GM18511 (cell line): Measurements from ENCODE around the gene WIPF1.
A peak's percentile ranks its signal among the peaks of the same experiment; 100 is the strongest.

Experiments
- ATAC-seq: cut with Tn5 transposase; IDR thresholded peaks from one replicate; pipeline ENCODE4 v1.9.1; 2021; ENCODE audit warnings: mild to moderate bottlenecking, moderate library complexity; ENCODE audit not compliant: unreplicated experiment

Gene WIPF1

GRCh38 chr2:174597345-174598047 lies at the start of gene WIPF1:
Gene WIPF1 (minus strand): TSS chr2:174597804. CDS start chr2:174585573, 12,231 bp downstream.
- peak; percentile 51 for ATAC-seq

DNA sequence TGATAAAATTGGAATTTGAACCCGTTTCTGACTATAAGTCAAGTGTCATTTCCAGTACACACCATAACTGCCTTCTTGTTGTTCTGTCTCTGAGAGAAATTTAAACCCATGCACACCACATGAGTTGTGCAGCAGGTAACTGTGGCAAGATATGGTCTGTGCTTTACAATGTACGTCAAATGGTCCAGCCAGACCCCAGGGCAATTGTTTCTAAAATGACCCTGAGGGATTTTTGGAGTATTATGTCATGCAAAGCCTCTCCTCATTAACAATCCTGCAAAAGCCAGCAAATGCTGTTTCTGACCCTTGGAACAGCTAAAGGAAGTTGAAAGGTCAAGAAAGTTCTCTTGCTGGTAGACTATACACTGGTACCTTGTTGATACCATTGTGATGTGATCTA lies 47.7 kb upstream of the WIPF1 start:
- ATAC-seq = no peak

DNA sequence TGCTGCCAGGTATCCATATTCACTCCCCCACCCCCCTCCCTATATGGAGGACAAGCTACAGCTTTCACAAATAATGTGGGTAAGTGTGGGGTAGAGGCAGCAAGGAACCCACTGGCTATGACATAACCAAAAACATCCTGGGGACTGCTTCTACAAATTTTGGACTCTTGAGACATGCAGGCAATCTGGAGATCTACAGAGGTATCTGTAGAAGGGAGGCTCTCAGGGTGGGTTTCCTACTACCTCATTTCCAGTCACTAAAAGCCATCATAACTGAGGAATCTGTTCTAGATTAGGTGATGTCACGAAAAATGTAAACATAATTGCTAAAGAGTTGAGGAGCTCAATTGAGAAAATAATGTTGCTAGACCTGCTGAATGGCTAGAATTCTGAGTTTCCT lies 46.8 kb upstream of the WIPF1 start:
- no peak for ATAC-seq

- no peak for ATAC-seq
These were observed 45.8 kb upstream of the WIPF1 start for GRCh38 chr2:174643356-174643755.

- no peak for ATAC-seq
These were observed 43.6 kb upstream of the WIPF1 start for GRCh38 chr2:174641168-174641567.

DNA sequence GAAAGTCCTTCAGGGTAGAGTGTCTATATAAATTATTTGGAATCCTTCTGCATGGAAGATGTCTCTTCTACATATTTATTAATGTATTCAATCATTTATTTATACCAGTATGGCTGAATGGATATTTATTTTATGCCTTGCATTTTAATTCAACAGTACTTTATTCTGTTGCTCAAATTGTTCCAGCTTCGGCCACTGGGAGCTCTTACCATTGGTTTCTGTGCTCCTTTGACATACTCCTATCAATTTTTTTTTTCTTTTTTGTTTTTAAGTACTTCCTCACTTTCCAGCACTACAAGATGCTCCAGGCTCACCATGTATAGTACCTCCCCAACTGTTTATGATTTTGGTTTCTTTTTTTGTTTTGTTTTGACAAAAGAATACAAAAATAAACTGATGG lies 39.4 kb upstream of the WIPF1 start:
- ATAC-seq = no peak

DNA sequence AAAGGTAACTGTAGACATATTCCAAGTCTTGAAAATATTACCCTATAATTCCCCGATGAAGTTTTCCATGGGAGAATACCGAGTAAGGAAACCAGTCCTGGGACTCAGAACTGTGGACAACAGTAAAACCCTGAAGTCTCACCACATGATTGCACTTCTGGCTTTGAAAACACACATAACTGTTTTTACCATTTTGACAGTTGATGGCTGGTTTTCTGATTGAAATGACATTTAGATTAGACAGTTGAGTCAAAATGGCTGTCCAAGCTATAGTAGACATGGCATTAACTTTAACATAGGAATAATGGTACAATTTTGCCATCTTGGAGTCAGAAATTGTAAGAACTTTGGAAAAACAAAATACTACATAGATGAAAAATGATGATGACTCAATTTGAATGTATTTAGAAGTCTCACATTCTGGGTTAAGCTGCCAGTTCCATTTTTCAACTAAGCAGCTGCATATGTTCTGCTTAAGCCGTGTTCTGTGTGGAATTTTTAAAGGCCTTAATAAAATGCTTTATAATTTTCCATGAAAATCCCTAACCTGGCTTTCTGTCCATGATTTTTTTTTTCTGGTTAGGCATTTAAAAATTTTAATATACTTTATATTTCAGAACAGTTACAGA lies 38.3 kb upstream of the WIPF1 start:
- ATAC-seq = no peak

DNA sequence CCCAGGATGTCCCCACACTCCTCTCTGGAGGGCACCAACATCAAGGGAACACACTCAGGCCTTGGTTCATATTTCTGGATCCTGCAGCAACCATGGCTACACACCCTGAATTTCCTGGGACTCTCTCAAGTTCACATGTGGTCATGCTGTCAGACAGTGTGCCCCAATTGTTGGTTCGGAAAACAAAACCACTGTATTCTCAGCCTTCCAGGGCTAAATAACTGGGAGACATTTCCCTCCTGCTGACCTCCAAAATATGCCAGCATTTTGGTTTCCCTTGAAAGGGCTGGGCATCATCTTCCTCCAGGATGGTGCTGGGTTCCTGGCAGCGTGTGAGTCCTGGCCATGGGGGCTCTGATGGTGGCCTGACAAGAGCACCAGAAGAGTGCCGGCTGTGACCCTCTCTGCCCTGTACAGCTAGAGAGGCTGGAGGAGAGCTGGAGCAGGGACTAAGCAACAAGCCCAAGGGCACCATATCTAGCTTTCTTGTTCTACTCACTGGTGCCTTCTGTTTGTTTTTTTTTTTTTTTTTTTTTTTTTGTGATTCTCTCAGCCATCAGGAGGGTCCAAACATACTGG lies 37.5 kb upstream of the WIPF1 start:
- no peak for ATAC-seq

GRCh38 chr2:174634130-174635014 lies 36.8 kb upstream of the WIPF1 start:
- ATAC-seq = peak; percentile 77

GRCh38 chr2:174633623-174633930 lies 36.0 kb upstream of the WIPF1 start:
- ATAC-seq = no peak

DNA sequence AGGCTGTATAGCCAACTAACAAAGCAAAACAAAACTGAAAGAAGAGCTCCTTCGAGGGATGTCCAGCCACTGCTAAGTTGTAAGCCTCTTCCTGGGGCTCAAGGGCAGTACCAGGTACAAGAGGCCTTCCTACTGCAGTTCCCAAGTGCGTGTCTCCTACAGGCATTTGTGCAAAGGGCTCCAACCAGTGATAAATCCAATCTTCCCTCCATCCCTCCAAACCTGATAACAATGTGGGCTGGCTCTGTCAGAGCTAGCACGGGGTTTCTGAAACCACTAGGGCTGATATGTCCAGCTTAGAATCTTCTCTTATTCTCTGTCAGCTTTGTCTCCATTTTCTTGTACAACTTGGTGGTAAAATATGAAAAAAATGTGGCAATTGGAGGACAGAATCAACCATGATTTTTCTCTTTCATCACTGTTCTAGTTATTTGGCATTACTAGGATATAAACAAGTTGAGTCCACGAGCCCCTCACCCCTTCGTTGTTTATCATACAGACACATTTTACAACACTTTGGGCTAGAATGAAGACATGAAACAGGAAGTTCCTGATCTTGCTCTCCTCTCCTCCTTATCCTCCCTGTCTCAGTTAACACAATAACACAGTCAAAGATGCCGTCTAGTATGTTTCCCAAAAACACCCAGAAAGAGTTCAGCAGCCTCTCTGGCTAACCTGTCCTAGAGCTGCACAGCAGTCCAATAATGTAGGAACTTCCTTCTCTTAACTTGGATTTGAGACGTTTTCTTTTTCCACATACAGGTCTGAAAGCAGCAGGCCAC lies 35.4 kb upstream of the WIPF1 start:
- ATAC-seq = peak; percentile 36

DNA sequence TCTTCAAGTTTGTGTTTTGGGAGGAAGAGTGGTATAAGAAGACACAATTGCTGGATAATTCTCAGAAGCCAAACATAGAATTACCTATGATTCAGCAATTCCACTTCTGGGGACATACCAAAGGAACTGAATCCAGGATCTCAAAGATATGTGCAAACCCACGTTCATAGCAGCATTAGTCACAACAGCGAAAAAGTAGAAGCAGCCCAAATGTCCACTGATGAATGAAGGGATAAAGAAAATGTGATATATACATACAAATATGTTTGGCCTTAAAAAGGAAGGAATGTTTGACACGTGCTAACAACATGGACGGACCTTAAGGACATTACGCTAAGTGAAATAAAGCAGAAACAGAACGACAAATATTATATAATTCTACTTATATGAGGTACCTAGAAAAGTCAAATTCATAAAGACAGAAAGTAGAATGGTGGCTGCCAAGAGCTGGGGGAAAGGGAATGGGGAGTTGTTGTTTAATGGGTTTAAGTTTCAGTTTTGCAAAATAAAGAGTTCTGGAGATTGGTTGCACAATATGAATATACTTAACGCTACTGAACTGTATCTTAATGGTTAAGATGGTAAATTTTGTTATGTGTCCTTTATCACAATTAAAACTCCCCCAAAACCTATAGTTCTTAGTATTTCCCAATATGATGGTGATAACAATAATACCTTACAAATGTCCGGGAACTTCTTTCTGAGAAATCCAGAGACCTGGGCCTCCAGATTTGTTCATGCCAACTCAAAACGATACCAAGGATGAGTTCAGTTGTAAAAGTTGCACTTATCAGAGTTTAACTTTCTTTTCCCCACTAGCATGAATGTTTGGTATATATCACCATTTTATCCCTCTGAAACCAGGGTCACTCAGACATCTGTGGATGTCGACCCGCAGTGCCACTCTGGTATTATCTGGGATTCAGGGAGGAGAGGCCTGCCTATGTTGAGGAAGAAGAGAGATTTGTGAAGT lies 33.7 kb upstream of the WIPF1 start:
- no peak for ATAC-seq

DNA sequence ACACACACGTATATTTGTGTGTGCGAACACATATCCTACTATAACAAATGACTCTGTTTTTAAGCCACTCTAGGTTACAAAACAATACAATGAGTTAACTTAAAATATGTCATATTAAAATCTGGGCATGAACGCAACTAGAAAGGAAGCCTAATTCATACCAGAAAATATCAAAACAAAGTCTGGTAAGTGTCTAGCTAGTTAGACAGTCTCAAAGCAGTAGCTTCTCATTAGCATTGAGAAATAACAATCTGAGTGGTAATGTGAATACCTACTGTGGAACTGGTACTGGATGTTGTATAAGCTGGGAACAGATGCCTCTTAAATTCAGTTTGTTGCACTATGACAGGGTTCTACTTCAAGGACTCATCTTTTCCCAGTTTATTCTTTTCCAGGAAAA lies 32.5 kb upstream of the WIPF1 start:
- no peak for ATAC-seq

DNA sequence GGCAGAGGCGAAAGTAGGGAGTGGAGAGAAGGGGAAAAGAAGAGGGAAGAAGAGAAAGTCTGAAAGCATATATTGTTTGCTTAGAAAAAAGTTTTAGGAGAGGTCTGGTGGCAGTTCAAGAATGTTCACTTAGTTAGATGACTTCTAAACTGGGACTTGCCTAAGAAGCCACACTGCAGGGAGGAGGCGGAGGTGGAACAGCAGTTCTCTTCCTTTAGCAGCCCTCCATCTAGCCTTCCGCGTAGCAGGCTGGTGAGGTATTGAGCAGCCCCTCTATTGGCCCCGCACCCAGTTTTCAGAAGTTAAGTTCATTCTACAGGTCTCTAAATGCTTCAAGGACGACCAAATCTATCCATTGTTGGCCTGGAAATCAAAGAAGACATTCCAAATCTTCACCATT lies 31.9 kb upstream of the WIPF1 start:
- no peak for ATAC-seq

- ATAC-seq = no peak
These were observed 31.0 kb upstream of the WIPF1 start for GRCh38 chr2:174628528-174629169.

DNA sequence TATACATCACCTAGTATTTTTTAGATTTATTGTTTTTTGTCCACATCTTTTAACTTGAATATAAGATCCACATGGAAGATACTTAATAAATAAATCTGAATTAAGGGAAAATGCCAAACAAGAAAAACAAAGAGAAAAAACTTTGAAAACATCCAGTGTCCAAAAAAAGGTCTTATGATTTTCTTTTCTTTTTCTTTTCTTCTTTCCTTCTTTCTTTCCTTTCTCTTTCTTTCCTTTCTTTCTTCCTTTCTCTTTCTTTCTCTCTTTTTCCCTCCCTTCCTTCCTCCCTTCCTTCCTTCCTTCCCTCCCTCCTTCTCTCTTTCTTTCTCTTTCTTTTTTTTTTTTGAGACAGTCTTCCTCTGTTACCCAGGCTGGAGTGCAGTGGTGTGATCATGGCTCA lies 29.6 kb upstream of the WIPF1 start:
- ATAC-seq = no peak

DNA sequence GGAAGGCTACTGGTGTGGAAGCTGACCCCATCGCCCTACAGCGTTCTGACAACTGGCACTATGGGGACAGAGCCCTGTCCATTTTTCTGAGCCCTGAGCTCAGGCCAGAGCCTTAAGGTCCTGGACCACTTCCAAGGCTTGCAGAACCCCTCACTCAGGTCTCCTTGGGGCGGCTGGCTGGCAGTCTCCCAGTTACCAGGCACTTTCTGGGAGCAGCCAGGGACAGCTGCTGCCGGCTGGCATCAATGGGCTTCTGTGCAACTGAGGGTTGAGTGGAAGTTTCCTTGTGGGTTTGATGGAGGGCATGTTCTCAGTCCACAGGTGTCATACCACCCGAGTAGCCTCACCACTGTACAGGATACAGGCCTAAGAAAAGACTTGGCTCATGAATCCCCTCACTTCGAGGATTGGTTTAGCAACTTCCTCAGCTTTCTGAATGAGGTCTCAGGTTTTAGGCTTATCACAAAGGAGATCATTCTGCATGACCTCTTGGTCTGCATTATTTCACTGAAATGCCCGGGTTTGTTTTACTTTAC lies 27.4 kb upstream of the WIPF1 start:
- ATAC-seq = no peak

- ATAC-seq = peak; percentile 70
These were observed 26.1 kb upstream of the WIPF1 start for GRCh38 chr2:174623690-174624089.

- ATAC-seq = peak; percentile 12
These were observed 25.6 kb upstream of the WIPF1 start for GRCh38 chr2:174623106-174623637.
